ENCODE measurements around the gene ATP11C.

The ATP11C gene

GRCh38 chrX:139949703-139950102, 16.9 kb upstream of the ATP11C start:
- DNase-seq (ENCODE audit: extremely low read depth, insufficient read length): no peak
- no peaks in the 10 kb centered on the region for H3K36me3 ChIP-seq (ENCODE audit: control insufficient read depth, insufficient read depth, low read length)
- H3K4me3 ChIP-seq (replicated peaks; ENCODE audit: low read depth, low read length): no peak overlapping the region
- TF ChIP-seq, protein P1, sequence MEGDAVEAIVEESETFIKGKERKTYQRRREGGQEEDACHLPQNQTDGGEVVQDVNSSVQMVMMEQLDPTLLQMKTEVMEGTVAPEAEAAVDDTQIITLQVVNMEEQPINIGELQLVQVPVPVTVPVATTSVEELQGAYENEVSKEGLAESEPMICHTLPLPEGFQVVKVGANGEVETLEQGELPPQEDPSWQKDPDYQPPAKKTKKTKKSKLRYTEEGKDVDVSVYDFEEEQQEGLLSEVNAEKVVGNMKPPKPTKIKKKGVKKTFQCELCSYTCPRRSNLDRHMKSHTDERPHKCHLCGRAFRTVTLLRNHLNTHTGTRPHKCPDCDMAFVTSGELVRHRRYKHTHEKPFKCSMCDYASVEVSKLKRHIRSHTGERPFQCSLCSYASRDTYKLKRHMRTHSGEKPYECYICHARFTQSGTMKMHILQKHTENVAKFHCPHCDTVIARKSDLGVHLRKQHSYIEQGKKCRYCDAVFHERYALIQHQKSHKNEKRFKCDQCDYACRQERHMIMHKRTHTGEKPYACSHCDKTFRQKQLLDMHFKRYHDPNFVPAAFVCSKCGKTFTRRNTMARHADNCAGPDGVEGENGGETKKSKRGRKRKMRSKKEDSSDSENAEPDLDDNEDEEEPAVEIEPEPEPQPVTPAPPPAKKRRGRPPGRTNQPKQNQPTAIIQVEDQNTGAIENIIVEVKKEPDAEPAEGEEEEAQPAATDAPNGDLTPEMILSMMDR (IDR thresholded peaks at IDR 0.05; ENCODE audit: insufficient read depth, low read length, poor library complexity, severe bottlenecking): no peak
- H3K27me3 ChIP-seq (replicated peaks; ENCODE audit: control insufficient read depth, insufficient read depth, low read length): no peaks in the 10 kb centered on the region

- H3K27me3 ChIP-seq (replicated peaks; ENCODE audit: control insufficient read depth, insufficient read depth, low read length): no peaks in the 10 kb centered on the region
- no peaks in the 10 kb centered on the region for H3K36me3 ChIP-seq (ENCODE audit: control insufficient read depth, insufficient read depth, low read length)
- TF ChIP-seq, protein P1 (IDR thresholded peaks at IDR 0.05; ENCODE audit: insufficient read depth, low read length, poor library complexity, severe bottlenecking): no peak
- H3K4me3 ChIP-seq (replicated peaks; ENCODE audit: low read depth, low read length): no peak overlapping the region
- DNase-seq (ENCODE audit: extremely low read depth, insufficient read length): no peak
Observed at GRCh38 chrX:139945075-139945474, 12.2 kb upstream of the ATP11C start.

DNA sequence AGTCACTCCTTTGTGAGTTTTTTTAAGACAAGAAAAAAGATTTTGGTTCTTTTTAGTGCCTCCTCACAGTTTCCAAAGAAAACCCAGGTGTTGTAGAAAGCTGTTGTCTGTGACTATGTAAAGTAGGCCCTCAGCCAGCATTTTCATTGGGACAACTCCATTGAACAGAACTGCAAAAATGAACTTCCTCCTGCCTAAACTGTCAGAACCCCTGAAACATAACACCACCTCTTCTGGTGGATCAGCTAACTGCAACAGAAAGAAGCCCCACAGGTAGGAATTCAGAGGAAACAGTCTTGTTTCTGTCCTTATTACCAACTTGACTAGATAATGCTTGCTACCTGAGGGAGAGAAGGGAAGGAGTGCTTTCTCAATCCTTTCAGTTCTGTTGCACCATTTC, 3.4 kb upstream of the ATP11C start:
- no peak for DNase-seq (ENCODE audit: extremely low read depth, insufficient read length)
- Histone ChIP-seq H3K27me3 (replicated peaks; ENCODE audit: control insufficient read depth, insufficient read depth, low read length) (no peaks in the 10 kb centered on the region), H3K4me3 (replicated peaks; ENCODE audit: low read depth, low read length) (no peak overlapping the region), H3K36me3 (ENCODE audit: control insufficient read depth, insufficient read depth, low read length) (no peaks in the 10 kb centered on the region)
- TF ChIP-seq, protein P1 (IDR thresholded peaks at IDR 0.05; ENCODE audit: insufficient read depth, low read length, poor library complexity, severe bottlenecking): no peak

DNA sequence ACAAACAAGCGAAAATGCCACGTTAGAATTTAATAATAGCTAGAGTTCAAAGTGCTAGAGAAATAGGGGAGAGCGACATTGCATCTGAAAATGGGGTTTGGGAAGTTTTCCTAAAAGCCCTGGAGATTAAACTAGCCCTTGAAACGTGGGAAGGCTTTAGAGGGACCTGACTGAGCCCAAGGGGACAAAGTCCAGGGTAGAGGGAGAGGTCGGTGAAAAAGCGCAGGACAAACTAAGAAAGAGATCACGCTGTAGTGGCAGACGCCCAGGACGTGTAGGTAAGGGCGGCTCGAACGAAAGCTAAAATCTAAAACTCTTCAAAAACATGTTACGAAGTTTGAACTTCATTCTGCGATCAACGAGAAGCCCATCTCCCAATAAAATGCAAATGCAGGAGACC, 1.1 kb upstream of the ATP11C start:
- no peak for DNase-seq (ENCODE audit: extremely low read depth, insufficient read length)
- TF ChIP-seq, protein P1 (IDR thresholded peaks at IDR 0.05; ENCODE audit: insufficient read depth, low read length, poor library complexity, severe bottlenecking): no peak
- peak overlapping the region; percentile 63 for H3K4me3 ChIP-seq (replicated peaks; ENCODE audit: low read depth, low read length)
- H3K27me3 ChIP-seq (replicated peaks; ENCODE audit: control insufficient read depth, insufficient read depth, low read length): no peaks in the 10 kb centered on the region
- no peaks in the 10 kb centered on the region; the same call in 1 of the 2 replicates for H3K36me3 ChIP-seq (ENCODE audit: control insufficient read depth, insufficient read depth, low read length)

- TF ChIP-seq, protein P1 (IDR thresholded peaks at IDR 0.05; ENCODE audit: insufficient read depth, low read length, poor library complexity, severe bottlenecking): peak; percentile 2
- H3K27me3 ChIP-seq (replicated peaks; ENCODE audit: control insufficient read depth, insufficient read depth, low read length): no peaks in the 10 kb centered on the region
- no peaks in the 10 kb centered on the region; the same call in 1 of the 2 replicates for H3K36me3 ChIP-seq (ENCODE audit: control insufficient read depth, insufficient read depth, low read length)
- DNase-seq (ENCODE audit: extremely low read depth, insufficient read length): peak; percentile 61
- H3K4me3 ChIP-seq (replicated peaks; ENCODE audit: low read depth, low read length): peak overlapping the region; percentile 73
Observed at GRCh38 chrX:139932073-139932900, 566 bp downstream of the ATP11C start.

All from GM06990 (cell line).